Measurements from ENCODE around the gene POP7. TPM values are rescaled to one million over a fixed set of nuclear protein-coding genes. Genes with fewer than 3 reads are reported as not detected.

The POP7 gene
- total RNA-seq, 1 experiment from 2014 or later = 62.7 TPM

DNA sequence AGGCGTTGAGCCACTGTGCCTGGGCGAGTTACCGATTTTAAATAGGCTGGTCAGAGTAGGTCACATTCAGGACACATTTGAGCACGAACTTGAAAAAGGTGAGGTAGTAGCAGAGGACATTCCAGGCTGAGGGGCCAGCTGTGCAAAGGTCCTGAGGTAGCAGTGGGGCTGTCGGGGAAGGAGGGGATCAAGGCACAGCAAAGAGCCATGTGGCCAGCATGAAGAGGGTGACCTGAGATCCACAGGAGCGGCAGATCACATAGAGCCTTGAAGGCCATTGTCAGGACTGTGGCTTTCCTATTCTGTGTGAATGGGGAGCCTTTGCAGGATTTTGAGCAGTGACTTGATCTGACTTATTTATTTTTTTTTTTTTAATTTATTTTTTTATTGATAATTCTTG is 34.0 kb downstream of the POP7 start:
- Histone ChIP-seq H3K4me3 (no peak overlapping the region), H4K20me1 (ENCODE audit: insufficient read depth) (no peaks in the 10 kb centered on the region), H3K9me3 (ENCODE audit: insufficient read depth, low read depth) (no peaks in the 10 kb centered on the region), H3K36me3 (ENCODE audit: low read depth) (no peaks in the 10 kb centered on the region), H2AFZ (no peak overlapping the region), H3K4me2 (no peak overlapping the region), H3K27me3 (ENCODE audit: insufficient read depth, low read depth) (peaks cover 17% of the 10 kb centered on the region), H3K27ac (no peak overlapping the region), H3F3A (ENCODE audit: insufficient read depth, low read depth) (no peaks in the 10 kb centered on the region), H3K79me2 (ENCODE audit: low read depth) (no peaks in the 10 kb centered on the region), H3K9me2 (ENCODE audit: insufficient read depth) (no peaks in the 10 kb centered on the region), H3K4me1 (replicated peaks; ENCODE audit: insufficient read depth) (no peaks in the 10 kb centered on the region)
- BruUV-seq (replicated peaks) = no TSS peak
- TF ChIP-seq EZH2 (IDR thresholded peaks at IDR 0.05; ENCODE audit: low read depth) = no peak
- TF ChIP-seq, protein P1, sequence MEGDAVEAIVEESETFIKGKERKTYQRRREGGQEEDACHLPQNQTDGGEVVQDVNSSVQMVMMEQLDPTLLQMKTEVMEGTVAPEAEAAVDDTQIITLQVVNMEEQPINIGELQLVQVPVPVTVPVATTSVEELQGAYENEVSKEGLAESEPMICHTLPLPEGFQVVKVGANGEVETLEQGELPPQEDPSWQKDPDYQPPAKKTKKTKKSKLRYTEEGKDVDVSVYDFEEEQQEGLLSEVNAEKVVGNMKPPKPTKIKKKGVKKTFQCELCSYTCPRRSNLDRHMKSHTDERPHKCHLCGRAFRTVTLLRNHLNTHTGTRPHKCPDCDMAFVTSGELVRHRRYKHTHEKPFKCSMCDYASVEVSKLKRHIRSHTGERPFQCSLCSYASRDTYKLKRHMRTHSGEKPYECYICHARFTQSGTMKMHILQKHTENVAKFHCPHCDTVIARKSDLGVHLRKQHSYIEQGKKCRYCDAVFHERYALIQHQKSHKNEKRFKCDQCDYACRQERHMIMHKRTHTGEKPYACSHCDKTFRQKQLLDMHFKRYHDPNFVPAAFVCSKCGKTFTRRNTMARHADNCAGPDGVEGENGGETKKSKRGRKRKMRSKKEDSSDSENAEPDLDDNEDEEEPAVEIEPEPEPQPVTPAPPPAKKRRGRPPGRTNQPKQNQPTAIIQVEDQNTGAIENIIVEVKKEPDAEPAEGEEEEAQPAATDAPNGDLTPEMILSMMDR (conservative IDR thresholded peaks at IDR 0.05) = no peak
- no peak for DNase-seq
- CTCF ChIA-PET = no interaction called here
- POLR2A ChIA-PET (ENCODE audit: unreplicated experiment) = no interaction called here
- intact Hi-C loops (cut with micrococcal nuclease; ENCODE audit: unreplicated experiment) = no loop called here

DNA sequence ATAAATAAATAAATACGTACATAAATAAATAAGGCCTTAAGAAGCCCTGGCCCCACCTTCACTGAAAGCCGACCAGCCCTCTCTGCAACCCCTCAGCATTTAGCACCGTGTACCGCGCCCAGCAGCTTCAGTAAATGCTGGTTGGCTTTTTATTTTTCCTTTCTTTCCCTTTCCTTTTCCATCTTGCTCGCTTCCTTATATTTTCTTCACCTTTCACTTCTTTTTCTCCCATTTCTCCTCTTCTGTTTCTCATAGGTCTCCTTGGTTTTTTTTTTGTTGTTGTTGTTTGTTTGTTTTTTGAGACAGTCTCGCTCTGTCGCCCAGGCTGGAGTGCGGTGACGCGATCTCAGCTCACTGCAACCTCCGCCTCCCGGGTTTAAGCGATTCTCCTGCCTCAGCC is 38.7 kb downstream of the POP7 start:
- Histone ChIP-seq H3K79me2 (ENCODE audit: low read depth) (no peaks in the 10 kb centered on the region), H3K27me3 (ENCODE audit: insufficient read depth, low read depth) (0 out of 2 replicates have a peak, but pooled peaks cover 2% of the 10 kb centered on the region), H3K36me3 (ENCODE audit: low read depth) (no peaks in the 10 kb centered on the region), H3F3A (ENCODE audit: insufficient read depth, low read depth) (no peaks in the 10 kb centered on the region), H3K9me3 (ENCODE audit: insufficient read depth, low read depth) (no peaks in the 10 kb centered on the region), H3K4me3 (no peak overlapping the region), H2AFZ (no peak overlapping the region), H3K27ac (no peak overlapping the region), H3K4me2 (no peak overlapping the region), H3K9me2 (ENCODE audit: insufficient read depth) (no peaks in the 10 kb centered on the region), H4K20me1 (ENCODE audit: insufficient read depth) (no peaks in the 10 kb centered on the region), H3K4me1 (replicated peaks; ENCODE audit: insufficient read depth) (no peaks in the 10 kb centered on the region)
- BruUV-seq (replicated peaks) = no TSS peak
- intact Hi-C loops (cut with micrococcal nuclease; ENCODE audit: unreplicated experiment) = no loop called here
- no peak for DNase-seq
- no peak for TF ChIP-seq EZH2 (IDR thresholded peaks at IDR 0.05; ENCODE audit: low read depth)
- TF ChIP-seq, protein P1 (conservative IDR thresholded peaks at IDR 0.05) = no peak
- ChIA-PET CTCF (interaction anchor here (0.7 kb wide), 1 partner anchor 120 kb away, joined by 4 read pairs; no protein-coding TSS in a partner anchor), POLR2A (ENCODE audit: unreplicated experiment) (no interaction called here)

DNA sequence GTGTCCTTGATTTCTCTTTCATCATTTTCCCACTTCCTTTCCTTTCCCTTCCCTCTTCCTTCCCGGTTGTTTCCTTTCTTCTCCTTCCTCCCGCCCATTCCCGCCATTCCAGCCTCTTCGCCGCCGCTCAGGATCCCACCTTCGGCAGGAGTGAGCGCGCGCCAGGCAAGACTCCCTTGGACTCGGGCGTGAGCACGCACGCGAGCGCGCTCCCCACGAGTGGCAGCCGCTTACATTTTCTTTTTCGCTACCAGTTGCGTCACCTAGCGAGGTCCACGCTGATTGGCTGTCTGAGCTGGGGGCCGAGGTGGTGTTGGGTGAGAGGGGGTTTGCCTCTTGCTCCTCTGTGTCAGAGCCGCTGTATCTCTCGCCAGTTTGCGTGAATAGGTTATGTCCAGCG is 39.3 kb downstream of the POP7 start:
- H3K27ac ChIP-seq = no peak overlapping the region
- TF ChIP-seq, protein P1 (conservative IDR thresholded peaks at IDR 0.05) = no peak
- TF ChIP-seq EZH2 (IDR thresholded peaks at IDR 0.05; ENCODE audit: low read depth) = no peak
- H3K4me2 ChIP-seq = no peak overlapping the region
- H2AFZ ChIP-seq = no peak overlapping the region
- no peak overlapping the region for H3K4me3 ChIP-seq
- ChIA-PET POLR2A (ENCODE audit: unreplicated experiment) (interaction anchor here (0.6 kb wide), 1 partner anchor 20 kb away, joined by 16 read pairs; no protein-coding TSS in a partner anchor), CTCF (interaction anchor here (0.6 to 0.7 kb wide), 2 partner anchors 62 to 119 kb away, joined by 4 to 7 read pairs; no protein-coding TSS in a partner anchor)
- no peaks in the 10 kb centered on the region for H3K36me3 ChIP-seq (ENCODE audit: low read depth)
- H3K9me3 ChIP-seq (ENCODE audit: insufficient read depth, low read depth) = no peaks in the 10 kb centered on the region
- no peaks in the 10 kb centered on the region for H3F3A ChIP-seq (ENCODE audit: insufficient read depth, low read depth)
- no peaks in the 10 kb centered on the region for H4K20me1 ChIP-seq (ENCODE audit: insufficient read depth)
- no peaks in the 10 kb centered on the region for H3K9me2 ChIP-seq (ENCODE audit: insufficient read depth)
- no peaks in the 10 kb centered on the region for H3K79me2 ChIP-seq (ENCODE audit: low read depth)
- DNase-seq = no peak
- intact Hi-C loops (cut with micrococcal nuclease; ENCODE audit: unreplicated experiment) = no loop called here
- H3K27me3 ChIP-seq (ENCODE audit: insufficient read depth, low read depth) = peaks cover 3% of the 10 kb centered on the region; the same call in 1 of the 2 replicates
- no TSS peak for BruUV-seq (replicated peaks)
- H3K4me1 ChIP-seq (replicated peaks; ENCODE audit: insufficient read depth) = no peaks in the 10 kb centered on the region
